Neural cell (in vitro differentiated cells): ENCODE results near the gene DGKQ. TPM values are rescaled to one million over a fixed set of nuclear protein-coding genes. Genes with fewer than 3 reads are reported as not detected.
A peak's percentile ranks its signal among the peaks of the same experiment; 100 is the strongest.

Experiments used
- H2AFZ ChIP-seq: fragments of 200-600, 300-800 bp; sonication (generic), shearing (Covaris generic); 2 replicates; pipeline ENCODE4 v1.6.0; 2014; ENCODE audit warnings: low read depth, mild to moderate bottlenecking, antibody characterized with exemption, low read length, moderate library complexity
- H3F3A ChIP-seq: fragments of 200-600 bp; shearing (Covaris generic); 2 replicates; pipeline ENCODE4 v1.6.1; 2016; ENCODE audit warnings: mild to moderate bottlenecking, moderate library complexity, mixed read lengths, antibody characterized with exemption, low read length; ENCODE audit not compliant: insufficient read depth, poor library complexity, severe bottlenecking
- H3K27ac ChIP-seq: fragments of 200-600, 300-800 bp; sonication (generic), shearing (Covaris generic); 2 replicates; pipeline ENCODE4 v1.5.1; 2014; ENCODE audit warnings: mild to moderate bottlenecking, low read length, moderate library complexity
- H3K27me3 ChIP-seq: fragments of 300-800, 200-600 bp; sonication (generic), shearing (Covaris generic); 2 replicates; pipeline ENCODE4 v1.6.0; 2014; ENCODE audit warnings: mild to moderate bottlenecking, low read depth, low read length, moderate library complexity; ENCODE audit not compliant: insufficient read depth
- H3K36me3 ChIP-seq: fragments of 300-800, 200-600 bp; sonication (generic), shearing (Covaris generic); 2 replicates; pipeline ENCODE4 v1.5.1; 2014; ENCODE audit warnings: mild to moderate bottlenecking, antibody characterized with exemption, low read length, moderate library complexity; ENCODE audit not compliant: insufficient read depth
- H3K4me2 ChIP-seq: fragments of 300-800, 200-600 bp; sonication (generic), shearing (Covaris generic); 2 replicates; pipeline ENCODE4 v1.6.0; 2014; ENCODE audit warnings: mild to moderate bottlenecking, low read length
- H3K4me3 ChIP-seq: fragments of 300-800, 200-600 bp; sonication (generic), shearing (Covaris generic); 2 replicates; pipeline ENCODE4 v1.5.1; 2014; ENCODE audit warnings: mild to moderate bottlenecking, low read length, moderate library complexity
- H3K79me2 ChIP-seq: fragments of 200-600 bp; shearing (Covaris generic); replicated peaks from 2 replicates; pipeline ENCODE4 v1.6.0; 2014; ENCODE audit warnings: mild to moderate bottlenecking, low read length, moderate library complexity; ENCODE audit not compliant: insufficient read depth
- H3K9ac ChIP-seq: fragments of 300-800, 200-600 bp; sonication (generic), shearing (Covaris generic); 2 replicates; pipeline ENCODE4 v1.6.1; 2016; ENCODE audit warnings: mild to moderate bottlenecking, low read length, mixed read lengths
- H3K9me2 ChIP-seq: fragments of 200-600 bp; shearing (Covaris generic); 2 replicates; pipeline ENCODE4 v1.6.1; 2016; ENCODE audit warnings: mild to moderate bottlenecking, low read length, mixed read lengths; ENCODE audit not compliant: insufficient read depth
- H3K9me3 ChIP-seq: fragments of 200-600, 300-800 bp; sonication (generic), shearing (Covaris generic); 2 replicates; pipeline ENCODE4 v1.6.1; 2016; ENCODE audit warnings: mild to moderate bottlenecking, mixed run types, low read length, moderate library complexity, mixed read lengths
- H4K20me1 ChIP-seq: fragments of 200-600 bp; shearing (Covaris generic); 2 replicates; pipeline ENCODE4 v1.6.1; 2016; ENCODE audit warnings: mild to moderate bottlenecking, mixed run types; ENCODE audit not compliant: insufficient read depth
- EP300 ChIP-seq: fragments of 450-650 bp; conservative IDR thresholded peaks from 2 replicates; pipeline ENCODE4 v1.6.1; 2014; ENCODE audit warnings: antibody characterized with exemption, mild to moderate bottlenecking, moderate library complexity; ENCODE audit not compliant: poor library complexity, severe bottlenecking
- EZH2 ChIP-seq: fragments of 200-600, 300-800 bp; shearing (Covaris generic), sonication (generic); IDR thresholded peaks from 2 replicates; pipeline ENCODE4 v1.6.1; 2014; ENCODE audit warnings: antibody characterized with exemption, low read length, borderline replicate concordance, mild to moderate bottlenecking; ENCODE audit not compliant: insufficient read depth, poor library complexity, severe bottlenecking
- MXI1 ChIP-seq: fragments of 450-650 bp; conservative IDR thresholded peaks from 2 replicates; pipeline ENCODE4 v1.6.1; 2014; ENCODE audit warnings: antibody characterized with exemption, mild to moderate bottlenecking; ENCODE audit not compliant: poor library complexity, severe bottlenecking
- POLR2AphosphoS5 ChIP-seq: IDR thresholded peaks from 2 replicates; pipeline ENCODE4 v1.6.1; 2012
- RAD21 ChIP-seq: fragments of 450-650 bp; conservative IDR thresholded peaks from 2 replicates; pipeline ENCODE4 v1.6.1; 2014; ENCODE audit warnings: antibody characterized with exemption, mild to moderate bottlenecking, moderate library complexity
- SMC3 ChIP-seq: fragments of 450-650 bp; conservative IDR thresholded peaks from 2 replicates; pipeline ENCODE4 v1.6.1; 2014; ENCODE audit warnings: antibody characterized with exemption, mild to moderate bottlenecking, moderate library complexity; ENCODE audit not compliant: poor library complexity
- TAF1 ChIP-seq: IDR thresholded peaks from 2 replicates; pipeline ENCODE4 v1.6.1; 2012; ENCODE audit warnings: low read depth
- polyA plus RNA-seq: library from polyadenylated mRNA; depleted of rRNA; stranded (reverse); fragments of >200 nt; gene quantifications from 2 replicates; pipeline ENCODE4 v1.2.3, GENCODE V29; 2014
- TF ChIP-seq, protein P1 (sequence below): fragments of 450-650 bp; IDR thresholded peaks from 2 replicates; pipeline ENCODE4 v1.5.1; 2014; ENCODE audit warnings: antibody characterized with exemption, mild to moderate bottlenecking, moderate library complexity; ENCODE audit not compliant: poor library complexity, severe bottlenecking
- TF ChIP-seq, protein P2 (sequence below): IDR thresholded peaks from 2 replicates; pipeline ENCODE4 v1.6.1; 2012; ENCODE audit warnings: borderline replicate concordance

Gene DGKQ
- polyA plus RNA-seq, 1 donor from 2014 or later: 32.4 TPM

DNA sequence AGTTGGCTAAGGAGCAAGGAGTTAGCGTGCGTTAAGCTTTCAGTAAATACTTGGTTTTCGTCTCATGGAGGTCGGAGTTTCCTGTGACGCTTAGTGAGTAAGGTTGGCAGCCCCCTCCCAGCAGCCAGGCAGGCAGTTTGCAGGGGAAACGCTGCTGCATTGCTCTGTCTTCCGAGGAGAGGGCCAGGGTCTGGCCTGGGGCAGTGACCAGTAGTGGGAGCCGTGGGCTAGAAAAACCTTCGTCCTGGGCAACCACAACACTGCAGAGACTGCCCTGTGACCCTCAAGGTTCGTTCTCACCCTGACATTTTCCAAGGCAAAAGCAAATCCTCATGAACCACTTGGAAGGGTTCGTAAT lies 40.7 kb downstream of the DGKQ start:
- peak overlapping the region; percentile 96 for H3K9ac ChIP-seq
- peak overlapping the region; percentile 85 for H3K27ac ChIP-seq
- H2AFZ ChIP-seq: peak overlapping the region; percentile 70
- H3K36me3 ChIP-seq: no peaks in the 10 kb centered on the region
- H3K9me3 ChIP-seq: no peaks in the 10 kb centered on the region
- H3K9me2 ChIP-seq: no peaks in the 10 kb centered on the region
- H4K20me1 ChIP-seq: no peaks in the 10 kb centered on the region
- no peaks in the 10 kb centered on the region for H3K27me3 ChIP-seq
- H3K4me2 ChIP-seq: peak overlapping the region; percentile 84
- TF ChIP-seq EP300: no peak
- TF ChIP-seq, protein P1, sequence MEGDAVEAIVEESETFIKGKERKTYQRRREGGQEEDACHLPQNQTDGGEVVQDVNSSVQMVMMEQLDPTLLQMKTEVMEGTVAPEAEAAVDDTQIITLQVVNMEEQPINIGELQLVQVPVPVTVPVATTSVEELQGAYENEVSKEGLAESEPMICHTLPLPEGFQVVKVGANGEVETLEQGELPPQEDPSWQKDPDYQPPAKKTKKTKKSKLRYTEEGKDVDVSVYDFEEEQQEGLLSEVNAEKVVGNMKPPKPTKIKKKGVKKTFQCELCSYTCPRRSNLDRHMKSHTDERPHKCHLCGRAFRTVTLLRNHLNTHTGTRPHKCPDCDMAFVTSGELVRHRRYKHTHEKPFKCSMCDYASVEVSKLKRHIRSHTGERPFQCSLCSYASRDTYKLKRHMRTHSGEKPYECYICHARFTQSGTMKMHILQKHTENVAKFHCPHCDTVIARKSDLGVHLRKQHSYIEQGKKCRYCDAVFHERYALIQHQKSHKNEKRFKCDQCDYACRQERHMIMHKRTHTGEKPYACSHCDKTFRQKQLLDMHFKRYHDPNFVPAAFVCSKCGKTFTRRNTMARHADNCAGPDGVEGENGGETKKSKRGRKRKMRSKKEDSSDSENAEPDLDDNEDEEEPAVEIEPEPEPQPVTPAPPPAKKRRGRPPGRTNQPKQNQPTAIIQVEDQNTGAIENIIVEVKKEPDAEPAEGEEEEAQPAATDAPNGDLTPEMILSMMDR: peak; percentile 5
- TF ChIP-seq TAF1: no peak
- TF ChIP-seq, protein P2, sequence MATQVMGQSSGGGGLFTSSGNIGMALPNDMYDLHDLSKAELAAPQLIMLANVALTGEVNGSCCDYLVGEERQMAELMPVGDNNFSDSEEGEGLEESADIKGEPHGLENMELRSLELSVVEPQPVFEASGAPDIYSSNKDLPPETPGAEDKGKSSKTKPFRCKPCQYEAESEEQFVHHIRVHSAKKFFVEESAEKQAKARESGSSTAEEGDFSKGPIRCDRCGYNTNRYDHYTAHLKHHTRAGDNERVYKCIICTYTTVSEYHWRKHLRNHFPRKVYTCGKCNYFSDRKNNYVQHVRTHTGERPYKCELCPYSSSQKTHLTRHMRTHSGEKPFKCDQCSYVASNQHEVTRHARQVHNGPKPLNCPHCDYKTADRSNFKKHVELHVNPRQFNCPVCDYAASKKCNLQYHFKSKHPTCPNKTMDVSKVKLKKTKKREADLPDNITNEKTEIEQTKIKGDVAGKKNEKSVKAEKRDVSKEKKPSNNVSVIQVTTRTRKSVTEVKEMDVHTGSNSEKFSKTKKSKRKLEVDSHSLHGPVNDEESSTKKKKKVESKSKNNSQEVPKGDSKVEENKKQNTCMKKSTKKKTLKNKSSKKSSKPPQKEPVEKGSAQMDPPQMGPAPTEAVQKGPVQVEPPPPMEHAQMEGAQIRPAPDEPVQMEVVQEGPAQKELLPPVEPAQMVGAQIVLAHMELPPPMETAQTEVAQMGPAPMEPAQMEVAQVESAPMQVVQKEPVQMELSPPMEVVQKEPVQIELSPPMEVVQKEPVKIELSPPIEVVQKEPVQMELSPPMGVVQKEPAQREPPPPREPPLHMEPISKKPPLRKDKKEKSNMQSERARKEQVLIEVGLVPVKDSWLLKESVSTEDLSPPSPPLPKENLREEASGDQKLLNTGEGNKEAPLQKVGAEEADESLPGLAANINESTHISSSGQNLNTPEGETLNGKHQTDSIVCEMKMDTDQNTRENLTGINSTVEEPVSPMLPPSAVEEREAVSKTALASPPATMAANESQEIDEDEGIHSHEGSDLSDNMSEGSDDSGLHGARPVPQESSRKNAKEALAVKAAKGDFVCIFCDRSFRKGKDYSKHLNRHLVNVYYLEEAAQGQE: no peak
- no peak for TF ChIP-seq EZH2
- peak; percentile 20 for TF ChIP-seq SMC3
- TF ChIP-seq RAD21: no peak
- TF ChIP-seq MXI1: peak; percentile 45
- H3K79me2 ChIP-seq: peaks cover 29% of the 10 kb centered on the region
- H3K4me3 ChIP-seq: peak overlapping the region; percentile 79
- H3F3A ChIP-seq: no peaks in the 10 kb centered on the region

DNA sequence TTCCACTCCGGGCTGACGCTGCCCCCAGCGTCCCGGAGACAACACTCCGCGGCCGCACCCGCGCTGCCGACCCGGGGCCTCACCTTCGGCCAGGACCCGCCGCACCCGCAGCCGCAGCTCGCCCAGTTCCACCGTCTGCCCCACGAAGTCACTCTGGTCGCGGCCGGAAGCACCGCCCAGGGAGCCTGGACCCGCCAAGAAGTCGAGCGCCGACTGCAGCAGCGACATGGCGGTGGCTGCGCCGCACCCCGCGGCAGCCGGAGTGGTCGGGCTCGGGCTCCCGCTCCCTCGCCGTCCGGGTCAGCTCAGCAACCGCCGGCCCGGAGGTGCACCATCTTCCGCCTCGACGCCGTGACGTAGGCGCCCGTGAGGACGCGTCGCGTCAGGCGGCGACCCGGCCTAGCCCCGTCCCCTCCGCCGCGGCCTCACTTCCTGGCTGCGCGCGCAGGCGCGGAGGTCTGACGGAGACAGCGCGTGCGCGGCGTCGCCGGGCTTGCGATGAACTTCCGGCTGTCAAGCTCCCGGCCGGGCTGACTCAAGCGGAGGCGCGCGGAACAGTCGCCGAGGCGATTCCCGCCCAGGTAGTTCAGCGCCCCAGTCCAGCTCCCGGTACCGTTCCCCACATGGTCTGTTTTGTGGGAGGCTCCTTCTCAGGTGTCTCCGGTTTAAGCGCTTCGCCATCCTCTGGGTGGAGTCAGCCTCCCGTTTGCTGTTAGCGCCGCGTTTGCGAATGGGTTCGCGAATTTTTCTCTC lies 41.2 kb downstream of the DGKQ start, which contains the start of the genes GAK and TMEM175:
GAK (minus strand) TSS at position 357 of the 753 bp plus-strand sequence; CDS start at position 228, 129 bp downstream.
TMEM175 (plus strand) TSS at position 501 of the 753 bp plus-strand sequence. CDS start 15,280 bp downstream, outside the sequence.
- H3K9me3 ChIP-seq: no peaks in the 10 kb centered on the region
- H3K4me3 ChIP-seq: peak within 1 kb of the TSS; percentile 79
- H3K27ac ChIP-seq: peak within 1 kb of the TSS; percentile 85
- H3K9ac ChIP-seq: peak within 1 kb of the TSS; percentile 96
- no peak for TF ChIP-seq EZH2
- peak; percentile 93 for TF ChIP-seq POLR2AphosphoS5
- TF ChIP-seq, protein P2: peak; percentile 75
- peak; percentile 40 for TF ChIP-seq SMC3
- peak; percentile 92 for TF ChIP-seq MXI1
- TF ChIP-seq, protein P1: peak; percentile 42
- peak; percentile 57 for TF ChIP-seq RAD21
- TF ChIP-seq EP300: peak; percentile 74
- TF ChIP-seq TAF1: peak; percentile 73
- H2AFZ ChIP-seq: peak within 1 kb of the TSS; percentile 70
- H3K9me2 ChIP-seq: no peaks in the 10 kb centered on the region
- no peaks in the 10 kb centered on the region for H3F3A ChIP-seq
- no peaks in the 10 kb centered on the region for H3K36me3 ChIP-seq
- H3K27me3 ChIP-seq: no peaks in the 10 kb centered on the region
- peak within 1 kb of the TSS; percentile 84 for H3K4me2 ChIP-seq
- H4K20me1 ChIP-seq: no peaks in the 10 kb centered on the region
- H3K79me2 ChIP-seq: peaks cover 29% of the 10 kb centered on the region
